Measurements from ENCODE around the gene RAB19. TPM values are rescaled to one million over a fixed set of nuclear protein-coding genes. Genes with fewer than 3 reads are reported as not detected.

Gene RAB19
- total and polyA plus RNA-seq, 9 of the 15 experiments (the other 6 are each of a cell fraction or from before 2014, with no cell fraction given) = not detected

DNA sequence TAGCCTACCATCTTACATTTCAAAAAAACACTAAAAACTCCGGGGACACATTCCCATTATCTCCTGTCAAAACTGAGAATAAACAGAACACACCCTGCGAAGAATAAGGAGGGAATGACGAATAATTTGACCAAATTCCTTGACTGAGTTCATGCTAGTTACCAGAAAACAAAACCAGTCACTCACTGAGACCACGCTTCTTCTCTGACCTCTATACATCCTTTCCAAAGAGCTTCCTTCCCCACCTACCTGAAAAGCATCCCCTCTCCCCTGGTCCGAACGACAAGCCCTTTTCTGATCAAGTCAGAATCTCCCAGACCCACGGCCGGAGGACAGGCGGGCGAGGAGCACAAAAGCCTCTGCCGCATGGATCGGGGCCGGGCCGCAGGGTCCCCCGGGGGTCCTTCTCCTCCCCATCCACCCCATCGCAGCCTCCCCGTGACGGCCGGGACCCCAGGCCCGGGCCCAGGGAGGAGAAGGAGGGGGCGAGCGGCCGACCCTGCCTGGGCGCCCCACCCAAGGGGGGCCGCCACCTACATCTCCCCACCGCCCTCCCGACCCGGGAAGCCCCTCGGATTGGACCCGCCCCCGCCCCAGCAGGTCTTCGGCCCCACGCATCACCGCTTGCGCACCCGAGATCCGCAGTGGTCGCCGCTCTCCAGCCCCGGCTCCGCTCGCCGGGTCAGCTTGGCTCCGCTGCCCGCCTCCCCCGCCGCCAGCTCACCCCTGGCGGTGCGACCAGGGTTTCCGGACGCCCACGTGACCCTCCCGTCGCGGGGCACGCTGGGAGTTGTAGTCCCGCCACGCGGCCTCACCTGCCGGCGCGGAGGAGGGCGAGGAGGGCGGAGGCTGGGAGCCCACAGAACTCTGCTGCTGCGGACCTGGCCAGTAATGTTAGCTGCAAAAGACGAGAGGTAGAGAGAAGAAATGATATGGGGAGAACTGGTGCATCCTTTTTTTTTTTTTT, 5.8 kb upstream of the RAB19 start, which contains the start of gene SLC37A3 (continued):
- TF ChIP-seq ZBTB34 (CRISPR knock-in tag; IDR thresholded peaks at IDR 0.05) (no peak), XRCC4 (IDR thresholded peaks at IDR 0.05; ENCODE audit: extremely low read depth, insufficient read depth, insufficient read length) (no peak), TFAP4 (CRISPR knock-in tag; IDR thresholded peaks at IDR 0.05; ENCODE audit: borderline replicate concordance) (peak; percentile 94), ZBTB17 (CRISPR knock-in tag; IDR thresholded peaks at IDR 0.05) (peak; percentile 33; the same call in 1 of the 2 replicates), ID3 (CRISPR knock-in tag; IDR thresholded peaks at IDR 0.05) (no peak), ID3 (tag; IDR thresholded peaks at IDR 0.05) (no peak), NCOA1 (IDR thresholded peaks at IDR 0.05; ENCODE audit: low read depth) (no peak), ZNF274 (IDR thresholded peaks at IDR 0.05; ENCODE audit: borderline replicate concordance, low read depth, low read length) (no peak), SP2 (IDR thresholded peaks at IDR 0.05; ENCODE audit: extremely low read depth, low read depth, low read length, poor library complexity, severe bottlenecking) (no peak), SREBF1 (IDR thresholded peaks at IDR 0.05; ENCODE audit: borderline replicate concordance, low read depth, low read length) (peak; percentile 77; the same call in 1 of the 2 replicates), ZNF197 (CRISPR knock-in tag; IDR thresholded peaks at IDR 0.05; ENCODE audit: low read depth) (no peak), ZZZ3 (IDR thresholded peaks at IDR 0.05) (no peak)
- TF ChIP-seq, protein P1, sequence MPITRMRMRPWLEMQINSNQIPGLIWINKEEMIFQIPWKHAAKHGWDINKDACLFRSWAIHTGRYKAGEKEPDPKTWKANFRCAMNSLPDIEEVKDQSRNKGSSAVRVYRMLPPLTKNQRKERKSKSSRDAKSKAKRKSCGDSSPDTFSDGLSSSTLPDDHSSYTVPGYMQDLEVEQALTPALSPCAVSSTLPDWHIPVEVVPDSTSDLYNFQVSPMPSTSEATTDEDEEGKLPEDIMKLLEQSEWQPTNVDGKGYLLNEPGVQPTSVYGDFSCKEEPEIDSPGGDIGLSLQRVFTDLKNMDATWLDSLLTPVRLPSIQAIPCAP (CRISPR knock-in tag; IDR thresholded peaks at IDR 0.05; ENCODE audit: borderline replicate concordance) = no peak
- TF ChIP-seq, protein P2, sequence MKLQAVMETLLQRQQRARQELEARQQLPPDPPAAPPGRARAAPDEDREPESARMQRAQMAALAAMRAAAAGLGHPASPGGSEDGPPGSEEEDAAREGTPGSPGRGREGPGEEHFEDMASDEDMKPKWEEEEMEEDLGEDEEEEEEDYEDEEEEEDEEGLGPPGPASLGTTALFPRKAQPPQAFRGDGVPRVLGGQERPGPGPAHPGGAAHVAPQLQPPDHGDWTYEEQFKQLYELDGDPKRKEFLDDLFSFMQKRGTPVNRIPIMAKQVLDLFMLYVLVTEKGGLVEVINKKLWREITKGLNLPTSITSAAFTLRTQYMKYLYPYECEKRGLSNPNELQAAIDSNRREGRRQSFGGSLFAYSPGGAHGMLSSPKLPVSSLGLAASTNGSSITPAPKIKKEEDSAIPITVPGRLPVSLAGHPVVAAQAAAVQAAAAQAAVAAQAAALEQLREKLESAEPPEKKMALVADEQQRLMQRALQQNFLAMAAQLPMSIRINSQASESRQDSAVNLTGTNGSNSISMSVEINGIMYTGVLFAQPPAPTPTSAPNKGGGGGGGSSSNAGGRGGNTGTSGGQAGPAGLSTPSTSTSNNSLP (IDR thresholded peaks at IDR 0.05; ENCODE audit: borderline replicate concordance, low read depth, low read length) = 0 out of 2 replicates have a peak, but pooled peaks have one; percentile 1
- TF ChIP-seq, protein P3, sequence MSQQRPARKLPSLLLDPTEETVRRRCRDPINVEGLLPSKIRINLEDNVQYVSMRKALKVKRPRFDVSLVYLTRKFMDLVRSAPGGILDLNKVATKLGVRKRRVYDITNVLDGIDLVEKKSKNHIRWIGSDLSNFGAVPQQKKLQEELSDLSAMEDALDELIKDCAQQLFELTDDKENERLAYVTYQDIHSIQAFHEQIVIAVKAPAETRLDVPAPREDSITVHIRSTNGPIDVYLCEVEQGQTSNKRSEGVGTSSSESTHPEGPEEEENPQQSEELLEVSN (IDR thresholded peaks at IDR 0.05; ENCODE audit: borderline replicate concordance in 1 of 2, extremely low read depth in 1 of 2, insufficient read depth in 1 of 2, insufficient read length in 1 of 2, low read depth in 1 of 2, low read length in 1 of 2, poor library complexity in 1 of 2, severe bottlenecking in 1 of 2) = peak; percentile 61 to 71
